ENCODE results near the gene ZNF335. TPM values are rescaled to one million over a fixed set of nuclear protein-coding genes. Genes with fewer than 3 reads are reported as not detected.

ZNF335 gene
- total and polyA plus RNA-seq, 2 experiments from 2014 or later, result 12.6 to 14.9 TPM

- H3K79me2 ChIP-seq, result no peaks in the 10 kb centered on the region
- no peak overlapping the region for H2AFZ ChIP-seq
- WGBS (ENCODE audit: low lambda C conversion rate, missing lambda C conversion rate), result 87% methylated on average over 10 of the region's 10 CpGs
- H3K4me3 ChIP-seq, result no peak overlapping the region
- no peak for DNase-seq (ENCODE audit: low spot score)
- no peaks in the 10 kb centered on the region for H4K20me1 ChIP-seq (ENCODE audit: insufficient read depth, poor library complexity, severe bottlenecking)
- TF ChIP-seq EZH2phosphoT487 (IDR thresholded peaks at IDR 0.05; ENCODE audit: low read depth, severe bottlenecking, unreplicated experiment) (no peak), EZH2 (IDR thresholded peaks at IDR 0.05; ENCODE audit: borderline replicate concordance) (no peak)
- TF ChIP-seq, protein P1, sequence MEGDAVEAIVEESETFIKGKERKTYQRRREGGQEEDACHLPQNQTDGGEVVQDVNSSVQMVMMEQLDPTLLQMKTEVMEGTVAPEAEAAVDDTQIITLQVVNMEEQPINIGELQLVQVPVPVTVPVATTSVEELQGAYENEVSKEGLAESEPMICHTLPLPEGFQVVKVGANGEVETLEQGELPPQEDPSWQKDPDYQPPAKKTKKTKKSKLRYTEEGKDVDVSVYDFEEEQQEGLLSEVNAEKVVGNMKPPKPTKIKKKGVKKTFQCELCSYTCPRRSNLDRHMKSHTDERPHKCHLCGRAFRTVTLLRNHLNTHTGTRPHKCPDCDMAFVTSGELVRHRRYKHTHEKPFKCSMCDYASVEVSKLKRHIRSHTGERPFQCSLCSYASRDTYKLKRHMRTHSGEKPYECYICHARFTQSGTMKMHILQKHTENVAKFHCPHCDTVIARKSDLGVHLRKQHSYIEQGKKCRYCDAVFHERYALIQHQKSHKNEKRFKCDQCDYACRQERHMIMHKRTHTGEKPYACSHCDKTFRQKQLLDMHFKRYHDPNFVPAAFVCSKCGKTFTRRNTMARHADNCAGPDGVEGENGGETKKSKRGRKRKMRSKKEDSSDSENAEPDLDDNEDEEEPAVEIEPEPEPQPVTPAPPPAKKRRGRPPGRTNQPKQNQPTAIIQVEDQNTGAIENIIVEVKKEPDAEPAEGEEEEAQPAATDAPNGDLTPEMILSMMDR (IDR thresholded peaks at IDR 0.05; ENCODE audit: poor library complexity), result no peak
- no peak overlapping the region for H3K27ac ChIP-seq
- H3K9me3 ChIP-seq (ENCODE audit: low read depth), result no peaks in the 10 kb centered on the region
- no peaks in the 10 kb centered on the region for H3K4me1 ChIP-seq (ENCODE audit: insufficient read depth)
- H3K4me2 ChIP-seq, result no peak overlapping the region
- no peaks in the 10 kb centered on the region for H3K9me2 ChIP-seq (replicated peaks; ENCODE audit: insufficient read depth)
- no peaks in the 10 kb centered on the region for H3K27me3 ChIP-seq
- H3K36me3 ChIP-seq (replicated peaks; ENCODE audit: insufficient read depth, low read depth), result no peaks in the 10 kb centered on the region
Measured at GRCh38 chr20:45948742-45949541, 23.1 kb downstream of the ZNF335 start.

- H4K20me1 ChIP-seq (ENCODE audit: insufficient read depth, poor library complexity, severe bottlenecking), result no peaks in the 10 kb centered on the region
- no peaks in the 10 kb centered on the region for H3K4me1 ChIP-seq (ENCODE audit: insufficient read depth)
- no peaks in the 10 kb centered on the region for H3K36me3 ChIP-seq (replicated peaks; ENCODE audit: insufficient read depth, low read depth)
- no peaks in the 10 kb centered on the region for H3K27me3 ChIP-seq
- no peak overlapping the region for H3K27ac ChIP-seq
- H2AFZ ChIP-seq, result no peak overlapping the region
- no peaks in the 10 kb centered on the region for H3K9me2 ChIP-seq (replicated peaks; ENCODE audit: insufficient read depth)
- no peaks in the 10 kb centered on the region for H3K79me2 ChIP-seq
- no peaks in the 10 kb centered on the region for H3K9me3 ChIP-seq (ENCODE audit: low read depth)
- no peak overlapping the region for H3K4me2 ChIP-seq
- DNase-seq (ENCODE audit: low spot score), result no peak
- TF ChIP-seq, protein P1 (IDR thresholded peaks at IDR 0.05; ENCODE audit: poor library complexity), result no peak
- TF ChIP-seq EZH2phosphoT487 (IDR thresholded peaks at IDR 0.05; ENCODE audit: low read depth, severe bottlenecking, unreplicated experiment), result no peak
- TF ChIP-seq EZH2 (IDR thresholded peaks at IDR 0.05; ENCODE audit: borderline replicate concordance), result no peak
- WGBS (ENCODE audit: low lambda C conversion rate, missing lambda C conversion rate), result 92% methylated on average over 7 of the region's 7 CpGs
- no peak overlapping the region for H3K4me3 ChIP-seq
Measured at GRCh38 chr20:45948261-45948733, 23.7 kb downstream of the ZNF335 start.

DNA sequence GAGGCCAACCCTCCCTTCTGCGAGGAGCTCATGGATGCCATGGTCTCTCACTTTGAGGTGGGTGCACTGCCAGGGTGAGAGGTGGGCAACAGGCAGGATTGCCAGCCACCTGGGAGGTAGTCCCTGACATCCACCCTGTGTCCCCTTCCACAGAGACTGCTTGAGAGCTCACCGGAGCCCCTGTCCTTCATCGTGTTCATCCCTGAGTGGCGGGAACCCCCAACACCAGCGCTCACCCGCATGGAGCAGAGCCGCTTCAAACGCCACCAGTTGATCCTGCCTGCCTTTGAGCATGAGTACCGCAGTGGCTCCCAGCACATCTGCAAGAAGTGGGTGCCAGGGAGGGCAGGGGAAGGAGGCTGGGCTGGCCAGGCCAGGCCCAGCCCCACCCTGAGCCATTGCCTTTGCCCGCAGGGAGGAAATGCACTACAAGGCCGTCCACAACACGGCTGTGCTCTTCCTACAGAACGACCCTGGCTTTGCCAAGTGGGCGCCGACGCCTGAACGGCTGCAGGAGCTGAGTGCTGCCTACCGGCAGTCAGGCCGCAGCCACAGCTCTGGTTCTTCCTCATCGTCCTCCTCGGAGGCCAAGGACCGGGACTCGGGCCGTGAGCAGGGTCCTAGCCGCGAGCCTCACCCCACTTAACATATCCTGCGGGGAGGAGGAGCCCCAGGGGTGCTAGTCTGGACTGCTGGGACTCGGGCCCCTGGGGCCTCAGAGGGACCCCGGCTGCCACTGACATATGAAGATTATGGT is 24.7 kb downstream of the ZNF335 start:
- Histone ChIP-seq H3K27me3 (no peaks in the 10 kb centered on the region), H3K4me2 (no peak overlapping the region), H4K20me1 (ENCODE audit: insufficient read depth, poor library complexity, severe bottlenecking) (no peaks in the 10 kb centered on the region), H3K4me3 (no peak overlapping the region), H2AFZ (no peak overlapping the region), H3K36me3 (replicated peaks; ENCODE audit: insufficient read depth, low read depth) (no peaks in the 10 kb centered on the region), H3K4me1 (ENCODE audit: insufficient read depth) (no peaks in the 10 kb centered on the region), H3K27ac (no peak overlapping the region), H3K79me2 (no peaks in the 10 kb centered on the region), H3K9me3 (ENCODE audit: low read depth) (no peaks in the 10 kb centered on the region), H3K9me2 (replicated peaks; ENCODE audit: insufficient read depth) (no peaks in the 10 kb centered on the region)
- WGBS (ENCODE audit: low lambda C conversion rate, missing lambda C conversion rate), result 97% methylated on average over 28 of the region's 29 CpGs
- DNase-seq (ENCODE audit: low spot score), result no peak
- TF ChIP-seq EZH2phosphoT487 (IDR thresholded peaks at IDR 0.05; ENCODE audit: low read depth, severe bottlenecking, unreplicated experiment), result no peak
